MM.1S (cell line): ENCODE results near the gene UGGT2.

Experiments
- CTCF ChIP-seq: fragments of 300-600 bp; sonication (generic); IDR thresholded peaks from 2 replicates; pipeline ENCODE4 v1.5.1; 2016; ENCODE audit warnings: antibody characterized with exemption, low read length, mixed read lengths
- EZH2 ChIP-seq: fragments of 300-600 bp; sonication (generic); optimal IDR thresholded peaks from 2 replicates; pipeline ENCODE3; 2017; ENCODE audit warnings: low read depth, mild to moderate bottlenecking, antibody characterized with exemption, low read length, mixed read lengths
- EZH2phosphoT487 ChIP-seq: fragments of 300-600 bp; sonication (generic); IDR thresholded peaks from 2 replicates; pipeline ENCODE4 v1.6.1; 2018; ENCODE audit warnings: antibody characterized with exemption, low read length

GRCh38 chr13:95906999-95907398 lies 146.2 kb downstream of the UGGT2 start:
- TF ChIP-seq CTCF (no peak), EZH2 (no peak), EZH2phosphoT487 (no peak)
